Measurements from ENCODE around the gene ZNG1B.
A peak's percentile ranks its signal among the peaks of the same experiment; 100 is the strongest.
"Not testable (repeated sequence)": the region's sequence is repeated elsewhere in the genome, so short reads cannot be mapped to it uniquely, and the experiment has no call there.

GRCh38 chr2:113503094-113504042 is 65.9 kb downstream of the ZNG1B start:
- not testable (repeated sequence) for TF ChIP-seq ZNF274 (IDR thresholded peaks at IDR 0.05; ENCODE audit: low read depth, low read length); YY1 (IDR thresholded peaks at IDR 0.05; ENCODE audit: insufficient read depth, insufficient read length)
- peak; percentile 99 for TF ChIP-seq SUZ12 (IDR thresholded peaks at IDR 0.05; ENCODE audit: extremely low read depth, insufficient read depth, insufficient read length)

Data from NT2/D1 (cell line).